Activated naive CD4-positive, alpha-beta T cell treated with anti-CD3 and anti-CD28 coated beads, Interleukin-2, amount 10 ng/mL, durations not matched to agents 5 hours and 36 hours (primary cell): ENCODE data around the gene OXNAD1. TPM values are rescaled to one million over a fixed set of nuclear protein-coding genes. Genes with fewer than 3 reads are reported as not detected.

Experiments
- total RNA-seq, 2 experiments: library from RNA; stranded (reverse); gene quantifications; one replicate each; pipeline ENCODE4 v1.2.3, GENCODE V29; 2021

OXNAD1 gene, protein sequence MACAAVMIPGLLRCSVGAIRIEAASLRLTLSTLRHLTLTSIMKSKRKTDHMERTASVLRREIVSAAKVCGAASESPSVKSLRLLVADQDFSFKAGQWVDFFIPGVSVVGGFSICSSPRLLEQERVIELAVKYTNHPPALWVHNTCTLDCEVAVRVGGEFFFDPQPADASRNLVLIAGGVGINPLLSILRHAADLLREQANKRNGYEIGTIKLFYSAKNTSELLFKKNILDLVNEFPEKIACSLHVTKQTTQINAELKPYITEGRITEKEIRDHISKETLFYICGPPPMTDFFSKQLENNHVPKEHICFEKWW
- 10 to 100 TPM; 76.3 to 80.3 TPM for total RNA-seq

GRCh38 chr3:16264708-16265454, at the start of gene OXNAD1, which contains the start of gene DPH3:
OXNAD1 (plus strand) TSS chr3:16265212; CDS start chr3:16270953, 5,741 bp downstream.
DPH3 (minus strand) TSS chr3:16264943; CDS start chr3:16264876, 67 bp downstream.

Other genes with a start within 250 kb of the OXNAD1 start
- gene GALNT15, start 90.5 kb upstream of the OXNAD1 start, total RNA-seq: not detected
- gene DPH3, start 269 bp upstream of the OXNAD1 start, total RNA-seq: 10 to 100 TPM in 1 of 2 experiments, 1 to 10 TPM in 1; 9.6 to 12.8 TPM
- gene RFTN1, start 248.5 kb downstream of the OXNAD1 start, total RNA-seq: 10 to 100 TPM; 52.6 to 59.7 TPM